BJ (cell line): ENCODE results near the gene CNTN5. TPM values are rescaled to one million over a fixed set of nuclear protein-coding genes. Genes with fewer than 3 reads are reported as not detected.

Source experiments
- CTCF ChIA-PET: fragments of 350-600 bp; formaldehyde crosslinking; extraction: SDS; loops from one replicate; lab custom pipeline; 2021; ENCODE audit warnings: antibody characterized with exemption, inconsistent platforms; lab: Yijun Ruan, JAX
- POLR2A ChIA-PET: fragments of 300-600 bp; sonication (Branson Sonifier 250); formaldehyde crosslinking; extraction: SDS; loops from one replicate; lab custom pipeline; 2021; ENCODE audit warnings: antibody characterized with exemption; lab: Charles Lee
- DNase-seq: peaks from one replicate; pipeline ENCODE4 v3.0.0-alpha.2; 2011; ENCODE audit warnings: low read depth
- H3K27me3 ChIP-seq: 2 replicates; pipeline ENCODE4 v1.6.0; 2011; ENCODE audit warnings: low read length; ENCODE audit not compliant: control insufficient read depth, insufficient read depth
- H3K36me3 ChIP-seq: 2 replicates; pipeline ENCODE4 v1.5.1; 2011; ENCODE audit warnings: low read length; ENCODE audit not compliant: control insufficient read depth, insufficient read depth
- H3K4me3 ChIP-seq: 2 replicates; pipeline ENCODE4 v1.5.1; 2011; ENCODE audit warnings: low read depth, mild to moderate bottlenecking, control low read depth, low read length
- polyA plus RNA-seq: library from polyadenylated mRNA; depleted of rRNA; stranded (reverse); fragments of >200 nt; gene quantifications from 2 replicates; pipeline ENCODE4 v1.2.3, GENCODE V29; 2011
- TF ChIP-seq, protein P1 (sequence below): IDR thresholded peaks from 2 replicates; pipeline ENCODE4 v1.5.1; 2011; ENCODE audit warnings: low read depth, mild to moderate bottlenecking, control low read depth, inconsistent platforms, low read length, moderate library complexity; ENCODE audit not compliant: insufficient read depth

Gene CNTN5
- polyA plus RNA-seq, 1 experiment = not detected

DNA sequence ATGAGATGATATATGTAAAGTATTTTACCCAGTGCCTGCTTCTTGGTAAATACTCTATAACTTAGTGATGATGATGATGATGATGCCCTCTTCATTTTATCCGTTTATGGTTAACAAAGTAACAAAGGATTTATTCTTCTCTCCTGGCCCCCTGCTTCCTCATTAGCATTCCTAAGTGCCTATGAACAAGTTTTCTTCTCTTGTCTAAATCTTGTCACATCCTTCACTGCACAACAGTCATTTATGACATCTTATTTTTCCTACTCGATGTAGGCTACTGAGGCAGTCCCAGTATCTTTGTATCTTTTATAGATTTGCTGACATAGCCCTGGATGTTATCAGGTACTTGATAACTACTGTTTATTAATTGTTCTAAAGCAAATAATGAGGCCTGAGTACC, 911.9 kb downstream of the CNTN5 start:
- no peaks in the 10 kb centered on the region for H3K27me3 ChIP-seq
- POLR2A ChIA-PET = no interaction called here
- TF ChIP-seq, protein P1, sequence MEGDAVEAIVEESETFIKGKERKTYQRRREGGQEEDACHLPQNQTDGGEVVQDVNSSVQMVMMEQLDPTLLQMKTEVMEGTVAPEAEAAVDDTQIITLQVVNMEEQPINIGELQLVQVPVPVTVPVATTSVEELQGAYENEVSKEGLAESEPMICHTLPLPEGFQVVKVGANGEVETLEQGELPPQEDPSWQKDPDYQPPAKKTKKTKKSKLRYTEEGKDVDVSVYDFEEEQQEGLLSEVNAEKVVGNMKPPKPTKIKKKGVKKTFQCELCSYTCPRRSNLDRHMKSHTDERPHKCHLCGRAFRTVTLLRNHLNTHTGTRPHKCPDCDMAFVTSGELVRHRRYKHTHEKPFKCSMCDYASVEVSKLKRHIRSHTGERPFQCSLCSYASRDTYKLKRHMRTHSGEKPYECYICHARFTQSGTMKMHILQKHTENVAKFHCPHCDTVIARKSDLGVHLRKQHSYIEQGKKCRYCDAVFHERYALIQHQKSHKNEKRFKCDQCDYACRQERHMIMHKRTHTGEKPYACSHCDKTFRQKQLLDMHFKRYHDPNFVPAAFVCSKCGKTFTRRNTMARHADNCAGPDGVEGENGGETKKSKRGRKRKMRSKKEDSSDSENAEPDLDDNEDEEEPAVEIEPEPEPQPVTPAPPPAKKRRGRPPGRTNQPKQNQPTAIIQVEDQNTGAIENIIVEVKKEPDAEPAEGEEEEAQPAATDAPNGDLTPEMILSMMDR = no peak

DNA sequence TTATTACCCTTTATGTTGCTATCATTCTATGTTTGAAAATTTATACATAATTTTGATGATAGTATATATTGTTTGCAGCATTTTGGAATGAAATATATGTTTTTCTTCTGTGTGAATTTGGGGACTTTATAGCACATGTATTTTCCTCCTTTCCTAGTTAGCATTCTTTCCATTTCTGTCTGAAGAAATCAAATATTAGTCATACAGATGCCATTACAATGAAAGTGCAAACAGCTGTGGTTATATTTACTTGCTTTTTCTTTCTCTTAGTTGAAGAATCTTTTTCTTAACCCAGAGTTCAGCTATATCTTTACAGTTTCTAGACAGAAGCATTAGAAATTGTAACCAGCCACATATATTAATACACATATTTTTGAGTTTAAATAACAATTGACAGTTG, 913.3 kb downstream of the CNTN5 start:
- CTCF ChIA-PET = no interaction called here
- Histone ChIP-seq H3K4me3 (no peak overlapping the region), H3K36me3 (no peaks in the 10 kb centered on the region), H3K27me3 (no peaks in the 10 kb centered on the region)
- POLR2A ChIA-PET = no interaction called here
- TF ChIP-seq, protein P1 = no peak
- DNase-seq = no peak

More for the DNA sequence above, 911.9 kb downstream of the CNTN5 start:
- Histone ChIP-seq H3K4me3 (no peak overlapping the region), H3K36me3 (no peaks in the 10 kb centered on the region)
- CTCF ChIA-PET = no interaction called here
- DNase-seq = no peak

DNA sequence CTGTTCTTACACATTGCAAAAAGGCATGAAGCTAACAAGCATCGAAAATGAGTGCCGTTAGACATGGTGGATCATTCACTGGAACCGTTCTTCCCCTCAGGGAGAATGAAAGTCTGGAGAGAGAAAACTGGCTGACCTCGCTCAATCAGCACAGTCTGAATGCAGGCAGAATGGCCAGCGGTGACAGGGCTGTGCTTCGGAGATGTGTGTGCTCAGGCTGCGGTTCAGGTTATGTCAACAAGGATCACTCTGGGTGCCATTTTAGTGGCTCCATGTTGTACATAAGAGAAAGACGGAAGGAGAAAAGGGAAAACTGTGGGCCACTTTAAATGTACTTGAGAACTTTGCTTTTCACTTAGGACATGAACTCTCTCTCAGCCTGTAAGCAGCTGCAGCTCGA, 916.6 kb downstream of the CNTN5 start:
- no peaks in the 10 kb centered on the region for H3K36me3 ChIP-seq
- ChIA-PET POLR2A (no interaction called here), CTCF (no interaction called here)

DNA sequence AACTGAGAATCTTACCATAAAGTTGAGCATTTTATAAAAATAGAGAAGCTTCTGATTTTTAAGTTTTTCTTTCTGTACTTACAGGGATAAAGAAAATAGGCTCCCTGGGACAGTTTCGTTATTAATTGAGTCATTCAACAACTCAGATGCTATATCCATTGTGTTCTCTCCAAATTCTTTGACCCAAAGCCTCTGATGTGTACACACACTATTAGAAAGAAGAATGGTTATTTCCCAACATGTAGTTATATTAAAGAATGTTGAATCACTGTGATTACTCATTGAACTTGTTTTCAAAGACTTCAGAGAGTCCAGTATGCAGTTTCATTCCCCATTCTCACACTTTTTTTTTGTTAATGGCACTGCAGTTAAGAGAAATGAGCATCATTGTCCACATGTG, 932.1 kb downstream of the CNTN5 start:
- Histone ChIP-seq H3K27me3 (no peaks in the 10 kb centered on the region), H3K36me3 (no peaks in the 10 kb centered on the region), H3K4me3 (no peak overlapping the region)
- no peak for DNase-seq
- POLR2A ChIA-PET = no interaction called here
- TF ChIP-seq, protein P1 = no peak
- CTCF ChIA-PET = no interaction called here

More for the DNA sequence above, 916.6 kb downstream of the CNTN5 start:
- TF ChIP-seq, protein P1 = no peak
- H3K27me3 ChIP-seq = no peaks in the 10 kb centered on the region
- no peak overlapping the region for H3K4me3 ChIP-seq
- no peak for DNase-seq

DNA sequence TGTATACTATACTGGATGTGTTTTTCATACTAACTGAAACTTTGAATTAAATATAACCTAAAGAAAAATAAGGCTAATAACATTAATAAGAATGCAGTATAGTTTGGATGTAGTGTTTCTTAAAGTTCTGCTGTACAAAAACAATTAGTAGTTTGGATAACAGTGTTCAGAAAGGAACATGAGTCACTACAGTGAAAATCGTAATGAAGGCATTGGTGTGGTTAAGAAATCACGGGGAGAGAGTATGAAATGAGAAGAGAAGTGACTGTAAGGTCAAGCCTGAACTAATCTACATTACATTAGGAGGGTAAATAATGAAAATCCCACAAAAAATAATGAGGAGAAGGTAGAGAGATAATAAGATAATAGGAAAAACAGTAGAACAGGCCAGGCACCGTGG, 939.8 kb downstream of the CNTN5 start:
- DNase-seq = no peak
- Histone ChIP-seq H3K4me3 (no peak overlapping the region), H3K27me3 (no peaks in the 10 kb centered on the region), H3K36me3 (no peaks in the 10 kb centered on the region)
- ChIA-PET POLR2A (no interaction called here), CTCF (no interaction called here)
- TF ChIP-seq, protein P1 = no peak
